ENCODE measurements around the gene RARG.

RARG gene

DNA sequence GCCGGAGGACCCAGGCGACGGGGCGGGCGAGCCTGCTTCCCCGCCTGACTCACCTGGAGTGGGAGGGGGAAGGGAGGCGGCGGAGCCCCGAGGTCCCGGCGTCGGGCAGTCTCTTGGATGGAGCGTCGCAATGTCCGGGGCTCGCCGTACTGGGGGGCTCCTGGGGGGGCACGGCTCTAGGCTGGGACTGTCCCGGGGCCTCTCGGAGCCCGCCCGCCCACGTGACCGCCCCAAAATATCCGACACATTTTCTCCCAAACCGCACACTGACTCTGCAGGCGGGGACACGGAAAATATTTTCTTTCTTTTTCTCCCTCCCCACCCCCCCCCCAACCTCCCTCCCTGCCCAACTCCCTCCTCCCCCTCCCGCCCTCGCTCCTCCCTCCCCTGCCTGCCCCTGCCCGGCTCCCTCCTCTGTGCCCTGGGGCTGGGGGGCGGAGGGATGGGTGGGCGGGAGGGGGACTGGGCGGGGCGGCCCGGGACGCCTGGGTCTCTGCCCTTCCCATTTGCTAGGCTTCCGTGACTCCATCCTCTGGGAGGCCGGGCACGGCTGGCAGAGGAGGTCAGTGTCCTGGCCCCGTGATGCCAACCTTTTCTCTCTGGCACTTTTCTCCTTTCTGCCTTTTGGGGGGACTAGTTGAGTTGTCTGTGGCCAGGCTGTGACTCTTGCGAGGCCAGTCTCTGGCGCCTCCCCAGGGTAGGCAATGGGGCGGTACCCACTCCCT is at the start of gene RARG:
Gene RARG (minus strand): TSS at position 289 of the 725 bp plus-strand sequence. CDS start 4,664 bp downstream, outside the sequence.
- DNase-seq (ENCODE audit: low read depth) = no peak

GRCh38 chr12:53279888-53280498 is 48.0 kb upstream of the RARG start:
- TF ChIP-seq, protein P1, sequence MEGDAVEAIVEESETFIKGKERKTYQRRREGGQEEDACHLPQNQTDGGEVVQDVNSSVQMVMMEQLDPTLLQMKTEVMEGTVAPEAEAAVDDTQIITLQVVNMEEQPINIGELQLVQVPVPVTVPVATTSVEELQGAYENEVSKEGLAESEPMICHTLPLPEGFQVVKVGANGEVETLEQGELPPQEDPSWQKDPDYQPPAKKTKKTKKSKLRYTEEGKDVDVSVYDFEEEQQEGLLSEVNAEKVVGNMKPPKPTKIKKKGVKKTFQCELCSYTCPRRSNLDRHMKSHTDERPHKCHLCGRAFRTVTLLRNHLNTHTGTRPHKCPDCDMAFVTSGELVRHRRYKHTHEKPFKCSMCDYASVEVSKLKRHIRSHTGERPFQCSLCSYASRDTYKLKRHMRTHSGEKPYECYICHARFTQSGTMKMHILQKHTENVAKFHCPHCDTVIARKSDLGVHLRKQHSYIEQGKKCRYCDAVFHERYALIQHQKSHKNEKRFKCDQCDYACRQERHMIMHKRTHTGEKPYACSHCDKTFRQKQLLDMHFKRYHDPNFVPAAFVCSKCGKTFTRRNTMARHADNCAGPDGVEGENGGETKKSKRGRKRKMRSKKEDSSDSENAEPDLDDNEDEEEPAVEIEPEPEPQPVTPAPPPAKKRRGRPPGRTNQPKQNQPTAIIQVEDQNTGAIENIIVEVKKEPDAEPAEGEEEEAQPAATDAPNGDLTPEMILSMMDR (IDR thresholded peaks at IDR 0.05; ENCODE audit: insufficient read depth, low read depth, low read length, missing control alignments) = no peak
- no peak for DNase-seq (ENCODE audit: low read depth)
- no peak overlapping the region for H3K4me3 ChIP-seq (ENCODE audit: low read depth, low read length)

More for the DNA sequence above, at the start of gene RARG:
- TF ChIP-seq, protein P1 (IDR thresholded peaks at IDR 0.05; ENCODE audit: insufficient read depth, low read depth, low read length, missing control alignments) = no peak
- peak within 1 kb of the TSS; percentile 51 for H3K4me3 ChIP-seq (ENCODE audit: low read depth, low read length)

DNA sequence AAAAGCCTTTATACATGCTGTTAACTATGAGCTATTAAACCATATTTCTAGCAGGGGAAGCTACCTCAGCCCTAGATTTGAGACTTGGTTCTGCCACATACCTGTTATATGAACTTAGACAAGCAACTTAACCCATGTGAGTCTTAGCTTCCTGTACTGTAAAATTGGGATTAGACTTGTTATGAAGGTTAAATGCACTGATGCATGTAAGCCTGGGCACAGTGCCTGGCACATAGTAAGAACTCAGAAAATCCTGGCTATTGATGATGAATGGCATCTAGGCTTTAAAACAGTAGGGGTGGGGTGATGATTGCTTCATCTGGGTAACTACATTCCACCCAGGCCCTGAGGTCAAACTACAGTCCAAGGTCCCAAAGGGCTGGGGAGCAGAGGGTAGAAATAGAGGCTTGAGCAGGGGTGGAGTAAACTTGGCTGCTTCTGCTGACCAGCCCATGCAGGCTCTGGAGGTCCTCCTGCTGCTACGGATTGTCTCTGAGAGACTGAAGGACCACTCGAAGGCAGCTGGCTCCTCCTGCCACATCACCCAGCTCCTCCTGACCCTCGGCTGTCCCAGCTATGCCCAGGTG is 47.4 kb upstream of the RARG start:
- TF ChIP-seq, protein P1 (IDR thresholded peaks at IDR 0.05; ENCODE audit: insufficient read depth, low read depth, low read length, missing control alignments) = no peak
- H3K4me3 ChIP-seq (ENCODE audit: low read depth, low read length) = no peak overlapping the region
- no peak for DNase-seq (ENCODE audit: low read depth)

GRCh38 chr12:53277981-53278380 is 46.0 kb upstream of the RARG start:
- no peak overlapping the region for H3K4me3 ChIP-seq (ENCODE audit: low read depth, low read length)
- no peak for DNase-seq (ENCODE audit: low read depth)
- TF ChIP-seq, protein P1 (IDR thresholded peaks at IDR 0.05; ENCODE audit: insufficient read depth, low read depth, low read length, missing control alignments) = no peak

GRCh38 chr12:53276511-53276910 is 44.5 kb upstream of the RARG start:
- no peak for DNase-seq (ENCODE audit: low read depth)
- H3K4me3 ChIP-seq (ENCODE audit: low read depth, low read length) = no peak overlapping the region
- TF ChIP-seq, protein P1 (IDR thresholded peaks at IDR 0.05; ENCODE audit: insufficient read depth, low read depth, low read length, missing control alignments) = no peak

DNA sequence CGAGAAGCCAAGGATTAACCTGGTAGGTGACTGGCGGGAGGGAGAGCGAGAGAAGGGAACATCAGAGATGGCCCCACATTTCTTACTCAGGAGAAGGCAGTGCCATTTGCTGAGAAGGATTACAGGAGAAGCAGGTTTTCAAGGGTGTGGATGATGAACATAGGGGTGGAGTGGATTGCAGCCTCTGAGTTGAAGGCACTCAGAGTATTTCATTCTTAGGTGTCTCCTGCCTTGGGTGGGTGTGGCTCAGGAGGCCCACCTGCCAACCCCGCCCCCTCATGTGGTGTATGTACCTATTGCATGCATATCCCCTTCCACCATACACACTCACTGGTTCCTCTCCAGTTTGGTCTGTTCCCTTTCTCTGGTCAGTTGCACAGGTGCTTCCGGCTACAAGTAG is 42.4 kb upstream of the RARG start:
- H3K4me3 ChIP-seq (ENCODE audit: low read depth, low read length) = no peak overlapping the region
- DNase-seq (ENCODE audit: low read depth) = no peak
- TF ChIP-seq, protein P1 (IDR thresholded peaks at IDR 0.05; ENCODE audit: insufficient read depth, low read depth, low read length, missing control alignments) = no peak

Measured in GM12865 (cell line).